ENCODE data around the gene PTPN4.

DNA sequence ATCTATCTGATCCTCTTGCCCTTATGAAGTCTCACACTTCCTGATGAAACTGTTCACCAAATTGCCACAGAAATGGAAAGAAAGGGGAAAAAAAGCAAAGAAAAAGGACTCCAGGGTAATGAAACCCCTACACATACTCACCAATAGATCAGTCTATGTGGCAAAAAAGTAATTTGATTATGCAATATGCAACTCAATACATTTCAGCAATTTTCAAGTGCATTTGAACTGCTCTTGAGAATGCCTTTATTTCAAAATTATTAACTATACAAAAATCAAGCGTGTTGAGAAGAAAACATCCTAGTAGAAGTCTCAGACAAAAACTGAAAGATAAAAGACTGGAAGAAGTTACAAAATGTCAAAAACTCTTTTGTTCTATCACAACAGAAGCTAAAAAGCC is 32.2 kb upstream of the PTPN4 start:
- no peak for TF ChIP-seq EZH2 (IDR thresholded peaks at IDR 0.05; ENCODE audit: insufficient read depth, poor library complexity, severe bottlenecking)
- TF ChIP-seq EZH2phosphoT487 (IDR thresholded peaks at IDR 0.05; ENCODE audit: insufficient read depth, low read depth): no peak
